ENCODE measurements around the gene CFD.
"Not testable (repeated sequence)": the region's sequence is repeated elsewhere in the genome, so short reads cannot be mapped to it uniquely, and the experiment has no call there.

The CFD gene

GRCh38 chr19:853014-853585 is 6.4 kb upstream of the CFD start:
- FAIRE-seq: no peak

DNA sequence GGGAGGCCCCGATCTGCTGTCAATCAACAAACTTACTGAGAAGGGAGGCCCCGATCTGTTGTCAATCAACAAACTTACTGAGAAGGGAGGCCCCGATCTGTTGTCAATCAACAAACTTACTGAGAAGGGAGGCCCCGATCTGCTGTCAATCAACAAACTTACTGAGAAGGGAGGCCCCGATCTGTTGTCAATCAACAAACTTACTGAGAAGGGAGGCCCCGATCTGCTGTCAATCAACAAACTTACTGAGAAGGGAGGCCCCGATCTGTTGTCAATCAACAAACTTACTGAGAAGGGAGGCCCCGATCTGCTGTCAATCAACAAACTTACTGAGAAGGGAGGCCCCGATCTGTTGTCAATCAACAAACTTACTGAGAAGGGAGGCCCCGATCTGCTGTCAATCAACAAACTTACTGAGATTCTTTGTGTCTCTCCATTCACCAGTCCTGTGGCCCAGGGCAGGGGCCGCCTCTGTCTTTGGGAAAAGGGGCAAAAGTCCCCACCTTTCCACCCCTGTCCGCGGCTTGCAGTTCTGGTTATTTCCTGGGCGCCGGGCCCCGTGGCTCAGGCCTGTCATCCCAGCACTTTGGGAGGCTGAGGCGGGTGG is 5.7 kb upstream of the CFD start:
- FAIRE-seq: not testable (repeated sequence)

GRCh38 chr19:854549-854948 is 4.9 kb upstream of the CFD start:
- peak; percentile 97 for FAIRE-seq

DNA sequence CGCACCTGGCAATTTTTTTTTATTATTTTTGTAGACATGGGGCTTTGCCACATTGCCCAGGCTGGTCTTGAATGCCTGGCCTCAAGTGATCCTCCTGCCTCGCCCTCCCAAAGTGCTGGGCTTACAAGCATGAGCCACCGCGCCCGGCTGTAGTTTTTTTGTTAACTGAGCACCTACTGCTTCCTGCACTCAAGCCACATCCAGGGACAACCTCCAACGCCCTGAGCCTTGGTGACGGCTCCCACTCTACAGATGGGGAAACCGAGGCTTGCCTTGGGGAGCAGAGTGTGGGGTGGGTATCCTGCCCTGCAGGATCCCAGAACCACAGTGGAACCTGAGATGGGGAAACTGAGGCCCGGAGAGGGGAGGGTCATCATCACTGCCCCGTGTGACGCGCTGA is 4.3 kb upstream of the CFD start:
- no peak for FAIRE-seq

DNA sequence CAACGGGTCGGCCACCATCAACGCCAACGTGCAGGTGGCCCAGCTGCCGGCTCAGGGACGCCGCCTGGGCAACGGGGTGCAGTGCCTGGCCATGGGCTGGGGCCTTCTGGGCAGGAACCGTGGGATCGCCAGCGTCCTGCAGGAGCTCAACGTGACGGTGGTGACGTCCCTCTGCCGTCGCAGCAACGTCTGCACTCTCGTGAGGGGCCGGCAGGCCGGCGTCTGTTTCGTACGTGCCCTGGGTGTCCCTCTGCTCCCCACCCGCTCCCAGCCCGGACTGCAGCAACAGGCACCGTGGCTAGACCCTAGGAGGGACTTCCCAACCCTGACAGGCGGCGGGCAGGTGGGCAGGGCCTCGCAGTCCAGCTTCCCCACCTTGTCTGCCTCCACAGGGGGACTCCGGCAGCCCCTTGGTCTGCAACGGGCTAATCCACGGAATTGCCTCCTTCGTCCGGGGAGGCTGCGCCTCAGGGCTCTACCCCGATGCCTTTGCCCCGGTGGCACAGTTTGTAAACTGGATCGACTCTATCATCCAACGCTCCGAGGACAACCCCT is 3.8 kb upstream of the CFD start:
- FAIRE-seq: no peak

GRCh38 chr19:858284-858683 is 1.2 kb upstream of the CFD start:
- no peak for FAIRE-seq

- FAIRE-seq: no peak
These were observed 1.8 kb downstream of the CFD start for GRCh38 chr19:861141-861755.

DNA sequence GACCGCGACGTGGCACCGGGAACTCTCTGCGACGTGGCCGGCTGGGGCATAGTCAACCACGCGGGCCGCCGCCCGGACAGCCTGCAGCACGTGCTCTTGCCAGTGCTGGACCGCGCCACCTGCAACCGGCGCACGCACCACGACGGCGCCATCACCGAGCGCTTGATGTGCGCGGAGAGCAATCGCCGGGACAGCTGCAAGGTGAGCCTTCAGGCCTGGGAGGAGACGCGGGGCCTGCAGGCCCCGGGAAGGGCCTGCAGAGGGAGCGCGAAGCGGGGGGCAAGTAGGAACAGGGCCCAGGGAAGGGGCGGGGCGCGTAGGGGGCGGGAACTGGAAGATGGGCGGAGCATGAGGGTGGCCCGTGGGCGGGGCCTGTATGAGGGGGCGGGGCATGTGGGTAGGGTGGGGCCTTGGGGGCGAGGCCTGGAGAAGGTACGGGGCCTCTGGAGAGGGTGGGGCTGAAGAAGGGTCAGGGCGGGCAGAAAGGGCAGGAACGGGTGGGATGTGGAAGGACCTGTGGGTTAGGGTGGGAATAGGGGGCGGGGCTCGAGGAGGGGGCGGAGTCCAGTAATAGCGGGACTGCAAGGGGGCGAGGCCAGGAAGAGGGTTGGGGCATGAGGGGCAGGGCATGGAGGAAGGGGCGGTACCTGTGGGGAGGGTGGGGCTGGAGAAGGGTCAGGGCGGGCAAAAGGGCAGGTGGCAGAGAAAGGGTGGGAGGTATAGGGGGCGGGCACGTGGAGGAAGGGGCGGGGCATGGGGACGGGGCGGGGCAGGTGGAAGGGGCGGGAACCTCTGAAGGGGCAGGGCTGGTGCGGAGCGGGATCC is 2.5 kb downstream of the CFD start:
- no peak for FAIRE-seq

- FAIRE-seq: no peak
These were observed 3.3 kb downstream of the CFD start for GRCh38 chr19:862581-863314.

GRCh38 chr19:863315-863620 is 3.8 kb downstream of the CFD start:
- FAIRE-seq: no peak

DNA sequence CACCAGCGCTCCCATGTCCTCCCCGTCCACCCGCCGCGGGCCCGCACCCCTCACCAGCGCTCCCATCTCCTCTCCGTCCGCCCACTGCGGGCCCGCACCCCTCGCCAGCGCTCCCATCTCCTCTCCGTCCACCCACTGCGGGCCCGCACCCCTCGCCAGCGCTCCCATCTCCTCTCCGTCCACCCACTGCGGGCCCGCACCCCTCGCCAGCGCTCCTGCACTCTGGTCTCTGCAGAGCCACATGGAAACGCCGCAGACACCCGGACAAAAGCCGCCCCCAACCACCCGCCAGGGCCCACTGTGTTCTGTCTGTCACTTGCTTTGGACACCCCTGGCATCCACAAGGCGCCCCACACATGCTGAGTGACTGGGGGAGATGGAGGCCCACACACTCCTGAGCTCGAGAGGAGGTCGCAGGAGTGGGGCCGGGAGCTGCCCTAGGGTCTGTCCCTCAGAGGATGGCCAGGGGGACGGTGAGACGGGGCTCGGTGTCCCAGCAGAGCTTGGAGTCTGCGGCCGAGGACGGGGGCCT is 7.4 kb downstream of the CFD start:
- no peak for FAIRE-seq

DNA sequence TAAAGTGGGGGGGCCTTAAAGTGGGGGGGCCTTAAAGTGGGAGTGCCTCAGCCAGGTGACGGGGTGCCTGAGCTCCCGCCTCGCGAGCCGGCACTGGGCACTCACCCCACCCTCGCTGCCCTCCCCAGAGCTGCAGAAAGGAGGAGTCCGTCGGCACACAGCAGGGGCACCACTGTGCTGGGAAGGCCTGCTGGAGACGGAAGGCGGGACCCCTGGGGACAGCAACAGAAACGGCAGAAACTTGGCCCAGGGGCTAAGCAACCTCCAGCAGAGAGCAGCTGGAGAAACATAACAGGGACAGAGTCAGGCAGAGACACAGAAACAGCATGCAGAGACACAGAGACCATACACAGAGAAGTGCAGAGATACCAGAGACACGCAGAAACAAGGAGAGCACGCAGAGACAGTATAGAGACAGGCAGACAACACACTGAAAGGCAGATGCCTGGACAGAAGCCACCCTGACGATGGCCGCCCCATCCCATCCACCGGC is 7.9 kb downstream of the CFD start:
- FAIRE-seq: no peak

- FAIRE-seq: no peak
These were observed 8.5 kb downstream of the CFD start for GRCh38 chr19:867855-868457.

GRCh38 chr19:868458-869244 is 9.2 kb downstream of the CFD start:
- FAIRE-seq: no peak

DNA sequence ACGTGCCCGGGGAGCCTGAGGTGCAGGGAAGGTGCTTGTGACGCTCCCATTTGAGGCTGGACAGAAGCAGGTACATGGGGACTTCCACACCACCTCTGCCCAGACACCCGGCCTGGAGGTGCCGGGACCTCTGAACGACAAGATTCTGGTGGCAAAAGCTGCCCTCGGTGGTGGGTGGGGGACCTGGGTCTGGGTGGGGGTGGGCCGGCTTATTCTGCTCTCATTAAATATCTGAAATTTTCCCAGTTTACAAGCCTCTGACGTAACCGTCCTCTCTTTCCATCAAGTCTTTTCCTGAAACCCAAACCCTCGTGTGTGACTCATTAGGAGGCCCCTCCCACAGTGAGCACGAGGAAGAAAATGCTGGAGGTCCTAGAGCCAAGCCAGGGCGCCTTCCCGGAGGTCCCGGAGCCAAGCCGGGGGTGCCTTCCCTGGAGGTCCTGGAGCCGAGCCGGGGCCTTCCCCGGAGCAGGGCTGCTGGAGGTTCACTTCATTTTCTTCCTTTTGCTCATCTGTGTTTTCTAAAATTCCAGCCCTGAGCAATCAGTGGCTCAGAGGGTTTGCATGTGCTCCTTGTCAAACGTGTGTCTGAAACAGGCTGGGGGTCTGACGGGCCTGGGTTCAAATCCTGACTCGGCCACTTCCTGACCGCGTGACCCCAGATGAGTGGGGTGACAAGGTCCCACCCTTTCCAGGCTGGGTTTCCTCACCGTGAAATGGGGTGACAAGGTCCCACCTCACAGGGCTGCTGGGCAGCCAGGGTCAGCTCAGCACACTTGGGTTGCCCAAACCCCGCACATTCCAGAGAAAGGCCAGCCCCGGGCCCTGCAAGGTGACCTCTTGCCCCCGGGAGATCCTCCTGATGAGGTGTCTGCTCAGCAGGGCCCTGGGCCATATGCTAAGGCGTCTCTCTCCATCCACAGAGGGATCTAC is 10.0 kb downstream of the CFD start:
- peak; percentile 72 for FAIRE-seq

DNA sequence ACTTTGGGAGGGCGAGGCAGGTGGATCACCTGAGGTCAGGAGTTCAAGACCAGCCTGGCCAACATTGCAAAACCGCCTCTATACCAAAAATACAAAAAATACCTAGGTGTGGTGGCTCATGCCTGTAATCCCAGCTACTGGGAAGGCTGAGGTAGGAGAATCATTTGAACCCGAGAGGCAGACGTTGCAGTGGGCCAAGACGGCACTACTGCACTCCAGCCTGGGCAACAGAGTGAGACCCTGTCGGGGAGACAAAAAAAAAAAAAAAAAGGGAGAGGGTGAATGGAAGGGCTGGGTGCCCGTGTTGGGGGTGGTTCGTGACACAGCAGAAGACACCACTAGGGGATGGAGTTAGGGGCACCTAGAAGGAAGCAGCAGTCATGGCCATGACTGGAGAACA is 10.8 kb downstream of the CFD start:
- FAIRE-seq: no peak

- FAIRE-seq: no peak
These were observed 11.5 kb downstream of the CFD start for GRCh38 chr19:870963-871401.

GRCh38 chr19:871446-872265 is 12.2 kb downstream of the CFD start:
- FAIRE-seq: no peak
